Mesothelial cell of epicardium (in vitro differentiated cells): ENCODE measurements around the gene NOS1AP. TPM values are rescaled to one million over a fixed set of nuclear protein-coding genes. Genes with fewer than 3 reads are reported as not detected.
A peak's percentile ranks its signal among the peaks of the same experiment; 100 is the strongest.

Source experiments
- DNase-seq, 2 experiments: peaks; one replicate each; pipeline ENCODE4 v3.0.0; 2021; ENCODE audit warnings: low spot score in 2 of 2; ENCODE audit not compliant: unreplicated experiment in 2 of 2
- H3K27ac Mint-ChIP-seq: 2 replicates; pipeline ENCODE4 v1.8.0; 2021; ENCODE audit warnings: mixed read lengths
- H3K27me3 Mint-ChIP-seq: 2 replicates; pipeline ENCODE4 v1.8.0; 2021; ENCODE audit warnings: low read depth, mixed read lengths
- H3K36me3 Mint-ChIP-seq: 2 replicates; pipeline ENCODE4 v1.8.0; 2021; ENCODE audit warnings: mixed read lengths
- H3K4me1 Mint-ChIP-seq: 2 replicates; pipeline ENCODE4 v1.8.0; 2021; ENCODE audit warnings: mixed read lengths
- H3K4me3 Mint-ChIP-seq: 2 replicates; pipeline ENCODE4 v1.8.0; 2021; ENCODE audit warnings: mild to moderate bottlenecking, moderate library complexity, mixed read lengths
- H3K9me3 Mint-ChIP-seq: 2 replicates; pipeline ENCODE4 v1.8.0; 2021; ENCODE audit warnings: mixed read lengths
- total RNA-seq: library from RNA; stranded (reverse); gene quantifications from 3 replicates; pipeline ENCODE4 v1.2.1, GENCODE V29; 2021
- TF ChIP-seq, protein P1 (sequence below): fragments of 200-600 bp; sonication (generic); IDR thresholded peaks from one replicate; pipeline ENCODE4 v1.5.0; 2021; ENCODE audit warnings: antibody characterized with exemption; ENCODE audit not compliant: unreplicated experiment

The NOS1AP gene
- total RNA-seq, 1 donor from 2014 or later = 4.4 TPM

GRCh38 chr1:162189345-162189744 is 119.9 kb downstream of the NOS1AP start:
- Mint-ChIP-seq H3K4me1 (peaks cover 16% of the 10 kb centered on the region), H3K9me3 (peaks cover 4% of the 10 kb centered on the region), H3K27me3 (no peaks in the 10 kb centered on the region), H3K27ac (no peak overlapping the region), H3K36me3 (no peaks in the 10 kb centered on the region), H3K4me3 (no peak overlapping the region)
- DNase-seq = no peak
- TF ChIP-seq, protein P1, sequence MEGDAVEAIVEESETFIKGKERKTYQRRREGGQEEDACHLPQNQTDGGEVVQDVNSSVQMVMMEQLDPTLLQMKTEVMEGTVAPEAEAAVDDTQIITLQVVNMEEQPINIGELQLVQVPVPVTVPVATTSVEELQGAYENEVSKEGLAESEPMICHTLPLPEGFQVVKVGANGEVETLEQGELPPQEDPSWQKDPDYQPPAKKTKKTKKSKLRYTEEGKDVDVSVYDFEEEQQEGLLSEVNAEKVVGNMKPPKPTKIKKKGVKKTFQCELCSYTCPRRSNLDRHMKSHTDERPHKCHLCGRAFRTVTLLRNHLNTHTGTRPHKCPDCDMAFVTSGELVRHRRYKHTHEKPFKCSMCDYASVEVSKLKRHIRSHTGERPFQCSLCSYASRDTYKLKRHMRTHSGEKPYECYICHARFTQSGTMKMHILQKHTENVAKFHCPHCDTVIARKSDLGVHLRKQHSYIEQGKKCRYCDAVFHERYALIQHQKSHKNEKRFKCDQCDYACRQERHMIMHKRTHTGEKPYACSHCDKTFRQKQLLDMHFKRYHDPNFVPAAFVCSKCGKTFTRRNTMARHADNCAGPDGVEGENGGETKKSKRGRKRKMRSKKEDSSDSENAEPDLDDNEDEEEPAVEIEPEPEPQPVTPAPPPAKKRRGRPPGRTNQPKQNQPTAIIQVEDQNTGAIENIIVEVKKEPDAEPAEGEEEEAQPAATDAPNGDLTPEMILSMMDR = no peak

DNA sequence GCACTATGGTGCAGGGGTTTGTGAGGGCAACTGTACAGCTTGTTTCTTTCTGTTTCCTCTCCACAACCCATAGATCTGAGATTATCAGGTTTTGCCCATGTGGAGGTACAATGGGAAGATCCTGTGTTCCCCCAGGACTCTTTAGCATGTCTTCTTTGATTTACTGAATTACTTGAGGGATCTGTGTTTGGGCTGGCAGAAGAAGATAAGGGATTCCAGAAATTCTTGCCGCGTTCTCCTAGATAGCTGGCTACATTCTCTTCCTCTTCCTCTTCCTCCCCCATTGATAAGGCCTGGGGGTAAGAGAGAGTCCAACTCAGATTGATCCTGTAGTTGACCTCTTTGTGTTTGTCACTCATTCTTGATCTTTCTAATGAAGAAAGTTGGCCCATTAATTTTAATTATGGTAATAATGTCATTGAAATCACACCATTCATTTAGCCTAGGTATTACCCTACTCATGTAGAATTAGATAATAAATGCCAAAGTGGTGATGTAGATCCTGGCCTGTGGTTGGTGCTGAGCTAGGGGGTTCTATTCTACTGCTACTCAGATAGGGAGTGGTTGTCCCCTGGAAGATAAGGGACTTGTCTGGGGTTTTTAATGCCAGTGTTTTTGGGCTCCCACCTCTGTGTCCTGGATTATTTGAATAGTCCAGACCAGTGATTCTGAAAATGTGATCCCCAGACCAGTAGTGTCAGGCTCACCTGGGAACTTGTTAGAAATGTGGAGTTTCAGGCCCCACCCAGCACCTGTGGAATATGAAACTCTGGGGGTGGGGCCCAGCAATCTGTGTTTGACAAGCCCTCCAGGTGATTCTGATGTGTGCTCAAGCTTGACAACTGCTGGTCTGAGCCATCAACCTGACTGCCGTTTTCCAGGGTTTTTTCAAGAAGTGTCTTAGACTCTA is 122.2 kb downstream of the NOS1AP start:
- no peaks in the 10 kb centered on the region for H3K9me3 Mint-ChIP-seq
- H3K27me3 Mint-ChIP-seq = no peaks in the 10 kb centered on the region
- no peak overlapping the region for H3K4me3 Mint-ChIP-seq
- H3K36me3 Mint-ChIP-seq = no peaks in the 10 kb centered on the region
- DNase-seq = no peak
- H3K27ac Mint-ChIP-seq = peak overlapping the region; percentile 80
- H3K4me1 Mint-ChIP-seq = peaks cover 16% of the 10 kb centered on the region
- TF ChIP-seq, protein P1 = no peak

DNA sequence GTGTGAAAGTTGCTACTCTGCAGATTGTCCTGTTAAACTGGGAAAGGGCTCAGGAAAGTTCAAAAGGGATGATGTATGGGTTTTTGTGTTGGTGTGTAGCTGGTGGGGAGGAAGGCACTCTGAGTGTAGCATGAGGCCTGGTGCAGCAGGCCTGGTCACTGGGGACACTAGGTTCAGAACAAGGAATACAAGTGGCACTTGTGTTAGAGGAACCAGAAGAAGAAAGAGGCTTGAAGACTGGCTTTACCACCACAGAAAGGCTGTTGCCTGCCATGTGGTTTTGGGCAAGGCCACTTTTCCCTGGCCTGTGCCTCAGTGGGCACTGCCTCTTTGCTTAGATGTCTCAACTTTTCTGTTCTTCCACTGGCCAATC is 122.8 kb downstream of the NOS1AP start:
- peaks cover 16% of the 10 kb centered on the region for H3K4me1 Mint-ChIP-seq
- DNase-seq = no peak
- TF ChIP-seq, protein P1 = no peak
- H3K27ac Mint-ChIP-seq = peak overlapping the region; percentile 80
- no peaks in the 10 kb centered on the region for H3K9me3 Mint-ChIP-seq
- no peaks in the 10 kb centered on the region for H3K27me3 Mint-ChIP-seq
- H3K36me3 Mint-ChIP-seq = no peaks in the 10 kb centered on the region
- H3K4me3 Mint-ChIP-seq = no peak overlapping the region

GRCh38 chr1:162192763-162193162 is 123.3 kb downstream of the NOS1AP start:
- no peaks in the 10 kb centered on the region for H3K36me3 Mint-ChIP-seq
- no peak for DNase-seq
- H3K4me3 Mint-ChIP-seq = no peak overlapping the region
- H3K9me3 Mint-ChIP-seq = no peaks in the 10 kb centered on the region
- H3K27me3 Mint-ChIP-seq = no peaks in the 10 kb centered on the region
- TF ChIP-seq, protein P1 = no peak
- H3K27ac Mint-ChIP-seq = no peak overlapping the region
- H3K4me1 Mint-ChIP-seq = peaks cover 16% of the 10 kb centered on the region

GRCh38 chr1:162193221-162193620 is 123.7 kb downstream of the NOS1AP start:
- no peak for DNase-seq
- Mint-ChIP-seq H3K9me3 (no peaks in the 10 kb centered on the region), H3K27me3 (no peaks in the 10 kb centered on the region), H3K4me1 (peaks cover 16% of the 10 kb centered on the region), H3K4me3 (no peak overlapping the region), H3K36me3 (no peaks in the 10 kb centered on the region), H3K27ac (no peak overlapping the region)
- TF ChIP-seq, protein P1 = no peak
